Mucosa of stomach (tissue), 1 donor: ENCODE results near the gene ADI1.

Source experiments
- H3K27me3 ChIP-seq: one replicate; pipeline ENCODE4 v1.7.0; 2013; ENCODE audit warnings: mild to moderate bottlenecking, low read length; ENCODE audit not compliant: control insufficient read depth, insufficient read depth
- H3K36me3 ChIP-seq: one replicate; pipeline ENCODE4 v1.7.0; 2013; ENCODE audit warnings: low read length; ENCODE audit not compliant: control insufficient read depth, insufficient read depth
- H3K4me1 ChIP-seq: one replicate; pipeline ENCODE4 v1.7.0; 2013; ENCODE audit warnings: mild to moderate bottlenecking, low read length; ENCODE audit not compliant: control insufficient read depth, insufficient read depth
- H3K4me3 ChIP-seq: one replicate; pipeline ENCODE4 v1.7.0; 2013; ENCODE audit warnings: low read length
- H3K9ac ChIP-seq: one replicate; pipeline ENCODE4 v1.7.0; 2013; ENCODE audit warnings: mild to moderate bottlenecking, low read length, moderate library complexity
- H3K9me3 ChIP-seq: one replicate; pipeline ENCODE4 v1.7.0; 2013; ENCODE audit warnings: mild to moderate bottlenecking, low read length, moderate library complexity; ENCODE audit not compliant: control insufficient read depth
- donor health status: Pancreatic carcinoma.

The ADI1 gene

GRCh38 chr2:3469486-3469885, 49.8 kb downstream of the ADI1 start:
- Histone ChIP-seq H3K4me3 (no peak overlapping the region), H3K9me3 (no peaks in the 10 kb centered on the region), H3K27me3 (no peaks in the 10 kb centered on the region), H3K36me3 (peaks cover 7% of the 10 kb centered on the region), H3K4me1 (no peaks in the 10 kb centered on the region), H3K9ac (no peak overlapping the region)

- no peaks in the 10 kb centered on the region for H3K4me1 ChIP-seq
- no peaks in the 10 kb centered on the region for H3K27me3 ChIP-seq
- H3K36me3 ChIP-seq = peaks cover 7% of the 10 kb centered on the region
- H3K4me3 ChIP-seq = no peak overlapping the region
- H3K9ac ChIP-seq = no peak overlapping the region
- no peaks in the 10 kb centered on the region for H3K9me3 ChIP-seq
Observed at GRCh38 chr2:3468296-3468988, 50.9 kb downstream of the ADI1 start.

GRCh38 chr2:3467654-3468053, 51.7 kb downstream of the ADI1 start:
- Histone ChIP-seq H3K4me1 (no peaks in the 10 kb centered on the region), H3K9me3 (no peaks in the 10 kb centered on the region), H3K36me3 (peaks cover 7% of the 10 kb centered on the region), H3K27me3 (no peaks in the 10 kb centered on the region), H3K9ac (no peak overlapping the region), H3K4me3 (no peak overlapping the region)

- H3K27me3 ChIP-seq = no peaks in the 10 kb centered on the region
- no peak overlapping the region for H3K9ac ChIP-seq
- no peak overlapping the region for H3K4me3 ChIP-seq
- H3K36me3 ChIP-seq = peaks cover 7% of the 10 kb centered on the region
- no peaks in the 10 kb centered on the region for H3K9me3 ChIP-seq
- no peaks in the 10 kb centered on the region for H3K4me1 ChIP-seq
Observed at GRCh38 chr2:3466966-3467365, 52.4 kb downstream of the ADI1 start.

- Histone ChIP-seq H3K27me3 (no peaks in the 10 kb centered on the region), H3K4me3 (no peak overlapping the region), H3K9me3 (no peaks in the 10 kb centered on the region), H3K9ac (no peak overlapping the region), H3K4me1 (no peaks in the 10 kb centered on the region), H3K36me3 (peaks cover 7% of the 10 kb centered on the region)
Observed at GRCh38 chr2:3466482-3466863, 52.9 kb downstream of the ADI1 start.

- Histone ChIP-seq H3K36me3 (peaks cover 7% of the 10 kb centered on the region), H3K9me3 (no peaks in the 10 kb centered on the region), H3K4me1 (no peaks in the 10 kb centered on the region), H3K4me3 (no peak overlapping the region), H3K9ac (no peak overlapping the region), H3K27me3 (no peaks in the 10 kb centered on the region)
Observed at GRCh38 chr2:3465844-3466481, 53.4 kb downstream of the ADI1 start.

GRCh38 chr2:3465328-3465727, 54.0 kb downstream of the ADI1 start:
- Histone ChIP-seq H3K4me3 (no peak overlapping the region), H3K27me3 (no peaks in the 10 kb centered on the region), H3K4me1 (no peaks in the 10 kb centered on the region), H3K9ac (no peak overlapping the region), H3K36me3 (peaks cover 7% of the 10 kb centered on the region), H3K9me3 (no peaks in the 10 kb centered on the region)

- Histone ChIP-seq H3K4me1 (no peaks in the 10 kb centered on the region), H3K9me3 (no peaks in the 10 kb centered on the region), H3K4me3 (no peak overlapping the region), H3K36me3 (peaks cover 7% of the 10 kb centered on the region), H3K9ac (no peak overlapping the region), H3K27me3 (no peaks in the 10 kb centered on the region)
Observed at GRCh38 chr2:3464401-3465005, 54.8 kb downstream of the ADI1 start.

- H3K9ac ChIP-seq = no peak overlapping the region
- H3K36me3 ChIP-seq = peaks cover 7% of the 10 kb centered on the region
- H3K27me3 ChIP-seq = no peaks in the 10 kb centered on the region
- no peaks in the 10 kb centered on the region for H3K4me1 ChIP-seq
- no peaks in the 10 kb centered on the region for H3K9me3 ChIP-seq
- H3K4me3 ChIP-seq = no peak overlapping the region
Observed at GRCh38 chr2:3463944-3464343, 55.4 kb downstream of the ADI1 start.

- peaks cover 7% of the 10 kb centered on the region for H3K36me3 ChIP-seq
- no peaks in the 10 kb centered on the region for H3K9me3 ChIP-seq
- H3K27me3 ChIP-seq = no peaks in the 10 kb centered on the region
- no peak overlapping the region for H3K4me3 ChIP-seq
- H3K9ac ChIP-seq = no peak overlapping the region
- no peaks in the 10 kb centered on the region for H3K4me1 ChIP-seq
Observed at GRCh38 chr2:3463186-3463835, 56.0 kb downstream of the ADI1 start.

- Histone ChIP-seq H3K9me3 (no peaks in the 10 kb centered on the region), H3K27me3 (no peaks in the 10 kb centered on the region), H3K4me1 (no peaks in the 10 kb centered on the region), H3K36me3 (peaks cover 7% of the 10 kb centered on the region), H3K4me3 (no peak overlapping the region), H3K9ac (no peak overlapping the region)
Observed at GRCh38 chr2:3462493-3463104, 56.7 kb downstream of the ADI1 start.
